ENCODE data around the gene HESX1. TPM values are rescaled to one million over a fixed set of nuclear protein-coding genes. Genes with fewer than 3 reads are reported as not detected.

HESX1 gene
- polyA plus RNA-seq, 1 donor: 1.5 TPM

Other genes with a start within 250 kb of the HESX1 start
- gene SPATA12, start 139.3 kb downstream of the HESX1 start, polyA plus RNA-seq: not detected
- 5.0 TPM for gene IL17RD, start 34.6 kb downstream of the HESX1 start, polyA plus RNA-seq
- gene APPL1, start 27.8 kb upstream of the HESX1 start, polyA plus RNA-seq: 31.7 TPM
- 0.78 TPM for gene ASB14, start 92.7 kb upstream of the HESX1 start, polyA plus RNA-seq